HFF-Myc (cell line): ENCODE results near the gene SLC26A8.
"Not testable (repeated sequence)": the region's sequence is repeated elsewhere in the genome, so short reads cannot be mapped to it uniquely, and the experiment has no call there.

Experiments
- DNase-seq: peaks from one replicate; pipeline ENCODE4 v3.0.0-alpha.2; 2011; ENCODE audit warnings: low read depth; ENCODE audit errors: extremely low read depth
- H3K4me3 ChIP-seq: replicated peaks from 2 replicates; pipeline ENCODE4 v1.5.1; 2011; ENCODE audit warnings: low read depth, mild to moderate bottlenecking, control low read depth, low read length
- TF ChIP-seq, protein P1 (sequence below): IDR thresholded peaks from 2 replicates; pipeline ENCODE4 v1.5.1; 2012; ENCODE audit warnings: mild to moderate bottlenecking, low read depth, low read length, control low read depth; ENCODE audit errors: missing control alignments

Gene SLC26A8

GRCh38 chr6:35916056-35916455, 108.4 kb downstream of the SLC26A8 start:
- H3K4me3 ChIP-seq = no peak overlapping the region
- DNase-seq = no peak
- TF ChIP-seq, protein P1, sequence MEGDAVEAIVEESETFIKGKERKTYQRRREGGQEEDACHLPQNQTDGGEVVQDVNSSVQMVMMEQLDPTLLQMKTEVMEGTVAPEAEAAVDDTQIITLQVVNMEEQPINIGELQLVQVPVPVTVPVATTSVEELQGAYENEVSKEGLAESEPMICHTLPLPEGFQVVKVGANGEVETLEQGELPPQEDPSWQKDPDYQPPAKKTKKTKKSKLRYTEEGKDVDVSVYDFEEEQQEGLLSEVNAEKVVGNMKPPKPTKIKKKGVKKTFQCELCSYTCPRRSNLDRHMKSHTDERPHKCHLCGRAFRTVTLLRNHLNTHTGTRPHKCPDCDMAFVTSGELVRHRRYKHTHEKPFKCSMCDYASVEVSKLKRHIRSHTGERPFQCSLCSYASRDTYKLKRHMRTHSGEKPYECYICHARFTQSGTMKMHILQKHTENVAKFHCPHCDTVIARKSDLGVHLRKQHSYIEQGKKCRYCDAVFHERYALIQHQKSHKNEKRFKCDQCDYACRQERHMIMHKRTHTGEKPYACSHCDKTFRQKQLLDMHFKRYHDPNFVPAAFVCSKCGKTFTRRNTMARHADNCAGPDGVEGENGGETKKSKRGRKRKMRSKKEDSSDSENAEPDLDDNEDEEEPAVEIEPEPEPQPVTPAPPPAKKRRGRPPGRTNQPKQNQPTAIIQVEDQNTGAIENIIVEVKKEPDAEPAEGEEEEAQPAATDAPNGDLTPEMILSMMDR = no peak

DNA sequence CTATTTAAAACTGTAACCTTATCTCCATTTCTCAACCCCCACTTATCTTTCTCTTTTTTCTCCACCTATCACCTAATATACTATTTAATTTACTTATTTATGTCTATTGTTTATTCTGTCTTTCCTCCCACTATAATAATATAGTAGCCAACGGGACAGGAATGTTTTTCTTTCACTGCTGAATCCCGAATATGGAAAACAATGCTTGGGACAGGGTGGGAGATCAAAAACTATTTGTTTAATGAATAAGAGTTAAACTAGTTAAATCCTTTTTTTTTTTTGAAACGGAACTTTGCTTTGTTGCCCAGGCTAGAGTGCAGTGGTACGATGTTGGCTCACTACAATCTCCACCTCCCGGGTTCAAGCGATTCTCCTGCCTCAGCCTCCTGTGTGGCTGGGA, 109.9 kb downstream of the SLC26A8 start:
- TF ChIP-seq, protein P1 = no peak
- no peak for DNase-seq
- no peak overlapping the region for H3K4me3 ChIP-seq

- TF ChIP-seq, protein P1 = no peak
- no peak for DNase-seq
- no peak overlapping the region for H3K4me3 ChIP-seq
Observed at GRCh38 chr6:35911871-35912653, 112.4 kb downstream of the SLC26A8 start.

DNA sequence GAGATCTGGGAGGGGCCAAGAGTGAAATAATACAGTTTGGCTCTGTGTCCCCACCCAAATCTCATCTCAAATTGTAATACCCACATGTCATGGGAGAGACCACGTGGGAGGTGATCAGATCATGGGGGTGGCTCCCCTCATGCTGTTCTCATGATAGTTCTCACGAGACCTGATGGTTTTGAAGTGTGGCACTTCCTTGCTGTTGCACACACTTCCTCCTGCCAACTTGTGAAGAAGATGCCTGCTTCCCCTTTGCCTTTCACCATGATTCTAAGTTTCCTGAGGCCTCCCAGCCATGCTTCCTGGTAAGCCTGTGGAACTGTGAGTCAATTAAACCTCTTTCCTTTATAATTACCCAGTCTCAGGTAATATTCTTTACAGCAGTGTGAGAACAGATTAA, 114.9 kb downstream of the SLC26A8 start:
- H3K4me3 ChIP-seq, DNase-seq: not testable (repeated sequence)

GRCh38 chr6:35908753-35909401, 115.6 kb downstream of the SLC26A8 start:
- H3K4me3 ChIP-seq = not testable (repeated sequence)

GRCh38 chr6:35907750-35908149, 116.7 kb downstream of the SLC26A8 start:
- no peak for DNase-seq
- TF ChIP-seq, protein P1 = no peak
- no peak overlapping the region for H3K4me3 ChIP-seq

More at GRCh38 chr6:35908753-35909401, 115.6 kb downstream of the SLC26A8 start:
- not testable (repeated sequence) for DNase-seq

DNA sequence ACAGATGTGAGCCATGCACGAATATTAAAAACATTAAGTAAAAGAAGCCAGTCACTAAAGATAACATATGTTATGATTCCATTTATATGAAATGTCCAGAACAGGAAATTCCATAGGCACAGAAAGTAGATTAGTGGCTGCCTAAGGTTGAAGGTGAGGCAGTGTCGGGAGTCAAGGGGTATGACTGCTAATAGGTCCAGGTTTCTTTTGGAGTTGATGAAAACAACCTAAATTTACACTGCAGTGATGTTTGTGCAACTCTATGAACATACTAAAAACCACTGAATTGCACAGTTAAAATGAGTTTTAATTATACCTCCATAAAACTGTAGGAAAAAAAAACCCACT, 118.0 kb downstream of the SLC26A8 start:
- no peak overlapping the region for H3K4me3 ChIP-seq
- no peak for DNase-seq
- TF ChIP-seq, protein P1 = no peak
